Stimulated activated CD8-positive, alpha-beta memory T cell treated with anti-CD3 and anti-CD28 coated beads, Interleukin-12 subunit alpha, Interleukin-12 subunit beta, amount 100 ng/mL, for 24 hours (primary cell): ENCODE data around the gene PFN1.

Experiments used
- DNase-seq: peaks from one replicate; pipeline ENCODE4 v3.0.0-alpha.2; 2020; ENCODE audit errors: extremely low read depth

PFN1 gene

GRCh38 chr17:4948166-4948930 lies at the start of gene PFN1:
Gene PFN1 (minus strand): TSS chr17:4948530. CDS start chr17:4948394, 136 bp downstream.
- DNase-seq, result peak; percentile 82

- peak; percentile 67 for DNase-seq
These were observed 49.1 kb upstream of the PFN1 start, which contains the start of the genes INCA1 and KIF1C for GRCh38 chr17:4997302-4998026. Gene INCA1 (minus strand): TSS chr17:4997522. CDS start chr17:4994437, 3,085 bp downstream. Gene KIF1C (plus strand): TSS chr17:4997950. CDS start chr17:5000247, 2,297 bp downstream.

- DNase-seq, result no peak
These were observed 45.8 kb upstream of the PFN1 start for GRCh38 chr17:4994081-4994595.

GRCh38 chr17:4987767-4988567 lies 39.6 kb upstream of the PFN1 start:
- DNase-seq, result no peak

- DNase-seq, result peak; percentile 76
These were observed 38.8 kb upstream of the PFN1 start, which contains the start of gene CAMTA2 for GRCh38 chr17:4986951-4987766. Gene CAMTA2 (minus strand): TSS chr17:4987675. CDS start chr17:4986222, 1,453 bp downstream.

- DNase-seq, result no peak
These were observed 38.1 kb upstream of the PFN1 start for GRCh38 chr17:4986403-4986802.

GRCh38 chr17:4982305-4982704 lies 34.0 kb upstream of the PFN1 start:
- no peak for DNase-seq

- no peak for DNase-seq
These were observed 32.4 kb upstream of the PFN1 start for GRCh38 chr17:4980644-4981216.

GRCh38 chr17:4978726-4979125 lies 30.4 kb upstream of the PFN1 start:
- DNase-seq, result no peak

- DNase-seq, result no peak
These were observed 25.9 kb upstream of the PFN1 start for GRCh38 chr17:4974115-4974670.

GRCh38 chr17:4973256-4974114 lies 25.2 kb upstream of the PFN1 start:
- no peak for DNase-seq

GRCh38 chr17:4972752-4973151 lies 24.4 kb upstream of the PFN1 start:
- no peak for DNase-seq

GRCh38 chr17:4972322-4972721 lies 24.0 kb upstream of the PFN1 start:
- no peak for DNase-seq

- no peak for DNase-seq
These were observed 23.5 kb upstream of the PFN1 start for GRCh38 chr17:4971826-4972225.

GRCh38 chr17:4970273-4970672 lies 21.9 kb upstream of the PFN1 start:
- no peak for DNase-seq

GRCh38 chr17:4969551-4970173 lies 21.3 kb upstream of the PFN1 start:
- DNase-seq, result no peak

GRCh38 chr17:4969047-4969550 lies 20.8 kb upstream of the PFN1 start:
- no peak for DNase-seq

- no peak for DNase-seq
These were observed 20.2 kb upstream of the PFN1 start for GRCh38 chr17:4968486-4969046.
